Measurements from ENCODE around the gene F5.

DNA sequence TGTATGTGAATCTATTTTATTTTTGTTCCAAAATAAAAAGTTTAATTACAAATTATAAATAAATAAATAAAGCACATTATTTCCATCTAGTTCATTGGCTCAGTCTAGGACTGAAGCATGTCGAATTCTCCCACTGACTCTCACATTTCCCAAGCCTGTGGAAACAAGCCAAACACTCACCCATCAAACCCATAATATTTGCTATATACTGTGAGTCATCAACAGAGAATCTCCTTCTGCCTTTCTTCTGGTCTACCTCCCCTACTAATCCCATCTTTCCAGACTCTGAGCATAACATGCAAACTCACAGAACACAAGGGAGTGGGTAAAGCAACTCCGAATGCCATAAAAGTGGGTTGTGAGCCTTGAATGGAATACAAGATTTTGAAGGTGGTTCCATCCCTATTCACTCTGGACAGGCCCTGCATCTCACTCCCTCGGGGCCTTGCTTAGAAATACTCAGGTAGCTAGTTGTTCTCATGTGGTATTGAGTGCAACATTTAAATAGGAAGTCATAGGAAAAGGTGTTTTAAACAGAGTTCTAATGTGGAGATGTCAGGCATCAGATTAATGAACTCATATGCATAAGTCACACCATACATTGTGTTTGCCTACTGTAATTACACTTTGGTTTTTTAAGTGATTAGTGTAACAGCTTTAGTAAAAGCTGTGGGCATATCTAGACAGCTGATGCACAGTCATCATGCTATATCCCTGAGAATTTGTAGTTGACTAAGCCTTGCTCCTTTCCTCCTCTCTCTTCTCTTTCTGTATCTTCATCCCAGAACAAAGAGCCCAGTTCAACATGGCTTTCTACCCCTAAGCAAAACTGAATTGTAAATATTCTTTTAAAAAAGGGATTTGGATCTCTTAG, 47.0 kb downstream of the F5 start:
- no peak for TF ChIP-seq POLR2A (IDR thresholded peaks at IDR 0.05)
- TF ChIP-seq, protein P1, sequence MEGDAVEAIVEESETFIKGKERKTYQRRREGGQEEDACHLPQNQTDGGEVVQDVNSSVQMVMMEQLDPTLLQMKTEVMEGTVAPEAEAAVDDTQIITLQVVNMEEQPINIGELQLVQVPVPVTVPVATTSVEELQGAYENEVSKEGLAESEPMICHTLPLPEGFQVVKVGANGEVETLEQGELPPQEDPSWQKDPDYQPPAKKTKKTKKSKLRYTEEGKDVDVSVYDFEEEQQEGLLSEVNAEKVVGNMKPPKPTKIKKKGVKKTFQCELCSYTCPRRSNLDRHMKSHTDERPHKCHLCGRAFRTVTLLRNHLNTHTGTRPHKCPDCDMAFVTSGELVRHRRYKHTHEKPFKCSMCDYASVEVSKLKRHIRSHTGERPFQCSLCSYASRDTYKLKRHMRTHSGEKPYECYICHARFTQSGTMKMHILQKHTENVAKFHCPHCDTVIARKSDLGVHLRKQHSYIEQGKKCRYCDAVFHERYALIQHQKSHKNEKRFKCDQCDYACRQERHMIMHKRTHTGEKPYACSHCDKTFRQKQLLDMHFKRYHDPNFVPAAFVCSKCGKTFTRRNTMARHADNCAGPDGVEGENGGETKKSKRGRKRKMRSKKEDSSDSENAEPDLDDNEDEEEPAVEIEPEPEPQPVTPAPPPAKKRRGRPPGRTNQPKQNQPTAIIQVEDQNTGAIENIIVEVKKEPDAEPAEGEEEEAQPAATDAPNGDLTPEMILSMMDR (IDR thresholded peaks at IDR 0.05): no peak

Data from lower leg skin (tissue), 3 donors.